KMS-11 (cell line): ENCODE measurements around the gene LAMB4.

Source experiments
- H2AFZ ChIP-seq: fragments of 200-600 bp; sonication (generic); 2 replicates; pipeline ENCODE4 v1.6.1; 2016; ENCODE audit warnings: antibody characterized with exemption, mixed run types, low read depth
- H3K27ac ChIP-seq: fragments of 200-600 bp; sonication (generic); 2 replicates; pipeline ENCODE4 v1.6.1; 2016; ENCODE audit warnings: mild to moderate bottlenecking, mixed run types
- H3K27me3 ChIP-seq: fragments of 200-600 bp; sonication (generic); 2 replicates; pipeline ENCODE4 v1.6.1; 2017; ENCODE audit warnings: mild to moderate bottlenecking, low read depth, mixed run types, moderate library complexity; ENCODE audit not compliant: insufficient read depth
- H3K36me3 ChIP-seq: fragments of 200-600 bp; sonication (generic); 2 replicates; pipeline ENCODE4 v1.6.1; 2017; ENCODE audit warnings: mild to moderate bottlenecking, mixed run types; ENCODE audit not compliant: insufficient read depth
- H3K4me1 ChIP-seq: fragments of 200-600 bp; sonication (generic); 2 replicates; pipeline ENCODE4 v1.6.1; 2016; ENCODE audit warnings: mild to moderate bottlenecking, low read depth, mixed run types; ENCODE audit not compliant: poor library complexity, severe bottlenecking
- H3K4me2 ChIP-seq: fragments of 200-600 bp; sonication (generic); 2 replicates; pipeline ENCODE4 v1.7.0; 2016; ENCODE audit warnings: mild to moderate bottlenecking, mixed run types
- H3K4me3 ChIP-seq: fragments of 200-600 bp; sonication (generic); IDR thresholded peaks from 2 replicates; pipeline ENCODE4 v1.6.1; 2017; ENCODE audit warnings: low read depth, low read length, mixed read lengths; ENCODE audit not compliant: insufficient read depth
- H3K79me2 ChIP-seq: fragments of 200-600 bp; sonication (generic); 2 replicates; pipeline ENCODE4 v1.6.1; 2016; ENCODE audit warnings: low read depth, mixed run types; ENCODE audit not compliant: insufficient read depth
- H3K9ac ChIP-seq: fragments of 200-600 bp; sonication (generic); 2 replicates; pipeline ENCODE4 v1.6.1; 2016; ENCODE audit warnings: mild to moderate bottlenecking, mixed run types
- H4K20me1 ChIP-seq: fragments of 200-600 bp; sonication (generic); 2 replicates; pipeline ENCODE4 v1.6.1; 2016; ENCODE audit warnings: mild to moderate bottlenecking, mixed run types; ENCODE audit not compliant: insufficient read depth
- TF ChIP-seq, protein P1 (sequence below): fragments of 200-600 bp; sonication (generic); conservative IDR thresholded peaks from 2 replicates; pipeline ENCODE4 v1.6.1; 2017; ENCODE audit warnings: low read depth, mild to moderate bottlenecking, antibody characterized with exemption, low read length, moderate library complexity, mixed read lengths

The LAMB4 gene

DNA sequence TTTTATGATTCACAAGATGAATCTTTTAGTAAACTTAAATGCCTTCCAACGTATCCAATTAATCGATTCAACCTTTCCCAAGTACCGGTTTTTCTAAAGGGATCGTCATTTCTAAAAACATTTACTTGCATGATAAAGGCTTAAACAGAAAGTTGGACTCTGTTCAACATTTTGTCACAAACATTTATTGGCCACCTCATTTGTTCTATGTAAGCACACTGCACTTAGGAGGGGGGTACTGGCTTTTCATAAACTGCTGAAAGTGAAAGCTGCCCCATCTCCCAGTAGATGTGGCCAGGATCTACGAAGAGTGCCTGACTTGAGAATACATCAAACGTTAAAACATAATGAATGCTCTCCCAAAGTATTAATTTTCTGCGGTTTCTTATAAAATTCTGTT is 37.3 kb upstream of the LAMB4 start:
- no peaks in the 10 kb centered on the region for H3K36me3 ChIP-seq
- no peaks in the 10 kb centered on the region for H4K20me1 ChIP-seq
- peak overlapping the region; percentile 73 for H3K4me2 ChIP-seq
- no peak overlapping the region for H2AFZ ChIP-seq
- peaks cover 54% of the 10 kb centered on the region for H3K4me1 ChIP-seq
- H3K27me3 ChIP-seq: no peaks in the 10 kb centered on the region
- peak overlapping the region; percentile 21; the same call in 1 of the 2 replicates for H3K27ac ChIP-seq
- H3K4me3 ChIP-seq: no peak overlapping the region
- no peaks in the 10 kb centered on the region for H3K79me2 ChIP-seq
- TF ChIP-seq, protein P1, sequence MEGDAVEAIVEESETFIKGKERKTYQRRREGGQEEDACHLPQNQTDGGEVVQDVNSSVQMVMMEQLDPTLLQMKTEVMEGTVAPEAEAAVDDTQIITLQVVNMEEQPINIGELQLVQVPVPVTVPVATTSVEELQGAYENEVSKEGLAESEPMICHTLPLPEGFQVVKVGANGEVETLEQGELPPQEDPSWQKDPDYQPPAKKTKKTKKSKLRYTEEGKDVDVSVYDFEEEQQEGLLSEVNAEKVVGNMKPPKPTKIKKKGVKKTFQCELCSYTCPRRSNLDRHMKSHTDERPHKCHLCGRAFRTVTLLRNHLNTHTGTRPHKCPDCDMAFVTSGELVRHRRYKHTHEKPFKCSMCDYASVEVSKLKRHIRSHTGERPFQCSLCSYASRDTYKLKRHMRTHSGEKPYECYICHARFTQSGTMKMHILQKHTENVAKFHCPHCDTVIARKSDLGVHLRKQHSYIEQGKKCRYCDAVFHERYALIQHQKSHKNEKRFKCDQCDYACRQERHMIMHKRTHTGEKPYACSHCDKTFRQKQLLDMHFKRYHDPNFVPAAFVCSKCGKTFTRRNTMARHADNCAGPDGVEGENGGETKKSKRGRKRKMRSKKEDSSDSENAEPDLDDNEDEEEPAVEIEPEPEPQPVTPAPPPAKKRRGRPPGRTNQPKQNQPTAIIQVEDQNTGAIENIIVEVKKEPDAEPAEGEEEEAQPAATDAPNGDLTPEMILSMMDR: no peak
- 0 out of 2 replicates have a peak overlapping the region, but pooled peaks have one; percentile 1 for H3K9ac ChIP-seq

DNA sequence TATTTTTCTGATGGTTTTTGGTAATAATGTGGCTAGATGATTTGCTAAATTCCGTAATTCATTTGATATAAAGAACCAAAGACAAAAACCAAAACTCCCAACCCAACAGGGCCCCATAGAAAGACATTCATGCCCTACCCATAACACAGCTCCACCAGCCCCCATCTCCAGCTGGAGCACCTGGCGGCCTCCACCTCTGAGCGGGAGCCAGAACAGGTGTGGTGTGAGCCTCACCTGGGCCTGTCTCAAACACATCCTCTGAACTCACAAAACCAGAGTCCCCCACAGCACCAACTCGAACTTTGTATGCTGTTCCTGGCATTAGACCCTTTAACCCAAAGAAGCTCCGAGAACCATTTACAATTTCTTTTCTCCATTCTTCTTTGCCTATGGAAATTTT is 36.5 kb upstream of the LAMB4 start:
- Histone ChIP-seq H3K4me2 (peak overlapping the region; percentile 73), H3K79me2 (no peaks in the 10 kb centered on the region), H3K4me3 (no peak overlapping the region), H3K9ac (no peak overlapping the region), H3K4me1 (peaks cover 50% of the 10 kb centered on the region), H4K20me1 (no peaks in the 10 kb centered on the region), H3K27me3 (no peaks in the 10 kb centered on the region), H3K27ac (no peak overlapping the region), H3K36me3 (no peaks in the 10 kb centered on the region), H2AFZ (no peak overlapping the region)
- TF ChIP-seq, protein P1: no peak

DNA sequence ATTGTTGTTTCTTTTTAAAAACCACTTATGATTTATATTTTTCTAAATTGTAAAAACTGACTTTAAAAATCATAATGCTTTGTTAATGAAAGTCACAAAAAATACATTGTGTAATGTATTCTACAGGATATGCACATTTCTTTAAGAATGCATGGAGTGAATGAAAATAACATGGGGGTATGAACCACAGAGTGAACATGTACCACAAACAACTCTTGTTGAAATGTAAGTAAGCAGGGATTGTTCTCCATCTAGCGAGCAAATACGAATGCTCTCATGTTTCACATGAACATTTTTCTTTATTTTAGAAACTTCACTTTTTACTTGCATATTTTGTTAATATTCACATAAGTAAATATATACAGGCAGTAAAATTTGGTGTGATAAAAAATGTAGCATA is 35.6 kb upstream of the LAMB4 start:
- Histone ChIP-seq H2AFZ (no peak overlapping the region), H3K27ac (no peak overlapping the region), H3K9ac (no peak overlapping the region), H3K27me3 (no peaks in the 10 kb centered on the region), H3K4me3 (no peak overlapping the region), H3K4me1 (peaks cover 50% of the 10 kb centered on the region), H3K79me2 (no peaks in the 10 kb centered on the region), H3K36me3 (no peaks in the 10 kb centered on the region), H3K4me2 (no peak overlapping the region), H4K20me1 (no peaks in the 10 kb centered on the region)
- TF ChIP-seq, protein P1: no peak

DNA sequence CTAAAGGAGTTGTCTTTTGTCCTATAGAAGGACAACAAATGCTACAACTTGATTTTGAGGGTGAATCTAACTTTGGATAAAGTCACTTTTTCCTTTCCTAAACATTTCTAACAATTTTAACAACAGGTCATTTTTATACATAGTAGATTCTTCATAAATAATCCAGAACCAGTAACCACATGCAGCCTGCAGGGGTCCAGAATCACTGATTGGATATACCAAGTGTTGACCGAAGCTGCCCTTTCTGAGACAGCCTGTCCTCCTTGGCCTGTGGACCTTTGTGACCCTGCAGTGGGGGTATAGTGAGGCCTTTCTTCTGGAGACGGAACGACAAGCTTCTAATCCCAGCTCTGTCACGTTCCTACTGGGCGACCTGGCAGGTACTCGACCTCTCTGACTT is 34.8 kb upstream of the LAMB4 start:
- H3K9ac ChIP-seq: no peak overlapping the region
- no peaks in the 10 kb centered on the region for H3K79me2 ChIP-seq
- H3K4me2 ChIP-seq: no peak overlapping the region
- no peak overlapping the region for H3K27ac ChIP-seq
- peaks cover 50% of the 10 kb centered on the region for H3K4me1 ChIP-seq
- TF ChIP-seq, protein P1: no peak; the same call in 1 of the 2 replicates
- H3K4me3 ChIP-seq: no peak overlapping the region
- H3K36me3 ChIP-seq: no peaks in the 10 kb centered on the region
- H2AFZ ChIP-seq: no peak overlapping the region
- no peaks in the 10 kb centered on the region for H4K20me1 ChIP-seq
- H3K27me3 ChIP-seq: no peaks in the 10 kb centered on the region

DNA sequence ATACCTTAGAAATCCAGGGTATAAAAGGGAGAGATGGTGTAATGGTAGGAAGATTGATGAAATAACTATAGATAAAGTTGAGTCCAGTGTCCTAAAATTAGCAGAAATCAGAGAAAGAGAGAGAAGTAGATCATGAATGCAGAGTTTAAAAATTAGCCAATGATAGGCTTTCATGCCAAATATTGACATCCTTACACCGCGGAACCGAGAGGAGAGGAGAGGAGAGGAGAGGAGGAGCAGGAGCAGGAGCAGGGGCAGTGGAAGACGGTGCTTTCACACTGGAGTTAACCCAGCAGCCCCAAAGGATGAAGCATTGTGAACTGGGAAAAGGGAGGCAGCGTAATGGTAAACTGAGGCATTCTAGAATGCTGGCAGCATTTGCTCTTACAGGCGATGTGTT is 34.2 kb upstream of the LAMB4 start:
- Histone ChIP-seq H3K4me3 (no peak overlapping the region), H3K9ac (no peak overlapping the region), H3K4me2 (no peak overlapping the region), H4K20me1 (no peaks in the 10 kb centered on the region), H3K27ac (no peak overlapping the region), H3K79me2 (no peaks in the 10 kb centered on the region), H3K36me3 (no peaks in the 10 kb centered on the region), H3K27me3 (no peaks in the 10 kb centered on the region), H2AFZ (no peak overlapping the region), H3K4me1 (peaks cover 46% of the 10 kb centered on the region)
- TF ChIP-seq, protein P1: no peak
